Measurements from ENCODE around the gene BLTP3B.

DNA sequence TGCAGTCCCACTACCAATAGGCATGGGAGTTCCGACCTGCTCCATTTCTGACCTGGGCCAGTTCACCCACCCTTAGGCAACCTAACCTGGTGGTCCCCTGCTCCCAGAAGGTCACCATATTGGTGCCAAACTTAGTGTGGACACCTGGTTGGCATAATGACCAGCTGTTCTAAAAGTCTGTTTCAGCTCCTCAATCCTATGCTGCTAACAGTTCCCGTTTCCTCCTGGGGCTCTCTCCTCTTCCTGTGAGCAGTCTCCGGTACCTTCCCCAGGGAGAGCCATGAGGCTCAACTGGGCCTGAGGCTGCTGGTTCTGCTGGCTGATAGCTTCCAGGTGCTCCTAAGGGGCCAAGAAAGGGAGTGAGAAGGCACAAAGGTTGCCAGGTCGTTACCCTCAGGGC, 15.9 kb upstream of the BLTP3B start:
- TF ChIP-seq CTCF (IDR thresholded peaks at IDR 0.05; ENCODE audit: low read depth, low read length, missing input control), result no peak
- TF ChIP-seq TAF1 (conservative IDR thresholded peaks at IDR 0.05), result no peak
- TF ChIP-seq YY1 (IDR thresholded peaks at IDR 0.05), result no peak
- TF ChIP-seq GABPA (IDR thresholded peaks at IDR 0.05 in 1 of 2, conservative IDR thresholded peaks at IDR 0.05 in 1 of 2), result no peak
- TF ChIP-seq, protein P1, sequence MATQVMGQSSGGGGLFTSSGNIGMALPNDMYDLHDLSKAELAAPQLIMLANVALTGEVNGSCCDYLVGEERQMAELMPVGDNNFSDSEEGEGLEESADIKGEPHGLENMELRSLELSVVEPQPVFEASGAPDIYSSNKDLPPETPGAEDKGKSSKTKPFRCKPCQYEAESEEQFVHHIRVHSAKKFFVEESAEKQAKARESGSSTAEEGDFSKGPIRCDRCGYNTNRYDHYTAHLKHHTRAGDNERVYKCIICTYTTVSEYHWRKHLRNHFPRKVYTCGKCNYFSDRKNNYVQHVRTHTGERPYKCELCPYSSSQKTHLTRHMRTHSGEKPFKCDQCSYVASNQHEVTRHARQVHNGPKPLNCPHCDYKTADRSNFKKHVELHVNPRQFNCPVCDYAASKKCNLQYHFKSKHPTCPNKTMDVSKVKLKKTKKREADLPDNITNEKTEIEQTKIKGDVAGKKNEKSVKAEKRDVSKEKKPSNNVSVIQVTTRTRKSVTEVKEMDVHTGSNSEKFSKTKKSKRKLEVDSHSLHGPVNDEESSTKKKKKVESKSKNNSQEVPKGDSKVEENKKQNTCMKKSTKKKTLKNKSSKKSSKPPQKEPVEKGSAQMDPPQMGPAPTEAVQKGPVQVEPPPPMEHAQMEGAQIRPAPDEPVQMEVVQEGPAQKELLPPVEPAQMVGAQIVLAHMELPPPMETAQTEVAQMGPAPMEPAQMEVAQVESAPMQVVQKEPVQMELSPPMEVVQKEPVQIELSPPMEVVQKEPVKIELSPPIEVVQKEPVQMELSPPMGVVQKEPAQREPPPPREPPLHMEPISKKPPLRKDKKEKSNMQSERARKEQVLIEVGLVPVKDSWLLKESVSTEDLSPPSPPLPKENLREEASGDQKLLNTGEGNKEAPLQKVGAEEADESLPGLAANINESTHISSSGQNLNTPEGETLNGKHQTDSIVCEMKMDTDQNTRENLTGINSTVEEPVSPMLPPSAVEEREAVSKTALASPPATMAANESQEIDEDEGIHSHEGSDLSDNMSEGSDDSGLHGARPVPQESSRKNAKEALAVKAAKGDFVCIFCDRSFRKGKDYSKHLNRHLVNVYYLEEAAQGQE (IDR thresholded peaks at IDR 0.05), result no peak
- no peak for TF ChIP-seq JUND (IDR thresholded peaks at IDR 0.05)

All from liver (tissue), 3 donors.